SU-DHL-6 (cell line): Measurements from ENCODE around the gene ATP13A3.

Experiments
- H2AFZ ChIP-seq: fragments of 200-600 bp; sonication (generic); 2 replicates; pipeline ENCODE4 v1.6.1; 2014; ENCODE audit warnings: low read depth, mild to moderate bottlenecking, moderate library complexity, mixed read lengths, antibody characterized with exemption, low read length; ENCODE audit not compliant: severe bottlenecking
- H3F3A ChIP-seq: fragments of 200-600 bp; shearing (Covaris generic); 2 replicates; pipeline ENCODE4 v1.6.0; 2016; ENCODE audit warnings: antibody characterized with exemption, mild to moderate bottlenecking; ENCODE audit not compliant: insufficient read depth
- H3K27ac ChIP-seq: fragments of 200-600 bp; sonication (generic); 2 replicates; pipeline ENCODE4 v1.5.1; 2016; ENCODE audit warnings: low read depth, mild to moderate bottlenecking, low read length, moderate library complexity, mixed read lengths
- H3K27me3 ChIP-seq: fragments of 200-600 bp; sonication (generic), shearing (Covaris generic); 2 replicates; pipeline ENCODE4 v1.6.0; 2014; ENCODE audit warnings: mild to moderate bottlenecking, low read length
- H3K36me3 ChIP-seq: fragments of 200-600 bp; sonication (generic); 2 replicates; pipeline ENCODE4 v1.6.1; 2014; ENCODE audit warnings: mild to moderate bottlenecking, low read length, mixed read lengths
- H3K4me2 ChIP-seq: fragments of 300-600, 200-600 bp; shearing (Covaris generic), sonication (generic); 2 replicates; pipeline ENCODE4 v1.6.0; 2014; ENCODE audit warnings: low read length, low read depth, mild to moderate bottlenecking; ENCODE audit not compliant: poor library complexity, severe bottlenecking
- H3K4me3 ChIP-seq: fragments of 200-600 bp; sonication (generic); 2 replicates; pipeline ENCODE4 v1.5.1; 2014; ENCODE audit warnings: antibody characterized with exemption, low read length, mild to moderate bottlenecking, mixed read lengths; ENCODE audit not compliant: insufficient read depth, poor library complexity, severe bottlenecking
- H3K79me2 ChIP-seq: fragments of 200-600 bp; sonication (generic); 2 replicates; pipeline ENCODE4 v1.6.1; 2014; ENCODE audit warnings: mild to moderate bottlenecking, low read length, moderate library complexity; ENCODE audit not compliant: insufficient read depth
- H3K9ac ChIP-seq: fragments of 200-600 bp; sonication (generic); 2 replicates; pipeline ENCODE4 v1.7.0; 2014; ENCODE audit warnings: mild to moderate bottlenecking, low read length
- H3K9me2 ChIP-seq: fragments of 200-600 bp; sonication (generic); replicated peaks from 2 replicates; pipeline ENCODE4 v1.6.1; 2014; ENCODE audit warnings: low read length; ENCODE audit not compliant: insufficient read depth
- H3K9me3 ChIP-seq: fragments of 200-600 bp; sonication (generic); 2 replicates; pipeline ENCODE4 v1.6.1; 2014; ENCODE audit warnings: low read length, mixed read lengths; ENCODE audit not compliant: insufficient read depth
- H4K20me1 ChIP-seq: fragments of 200-600 bp; sonication (generic); 2 replicates; pipeline ENCODE4 v1.6.1; 2014; ENCODE audit warnings: low read depth, mild to moderate bottlenecking, antibody characterized with exemption, low read length, moderate library complexity, mixed read lengths
- EZH2phosphoT487 ChIP-seq: fragments of 200-600 bp; sonication (generic), shearing (Covaris generic); conservative IDR thresholded peaks from 2 replicates; pipeline ENCODE4 v1.6.1; 2018; ENCODE audit warnings: mild to moderate bottlenecking, antibody characterized with exemption, low read length, moderate library complexity, mixed read lengths
- TF ChIP-seq, protein P1 (sequence below): fragments of 200-600 bp; sonication (generic); IDR thresholded peaks from one replicate; pipeline ENCODE4 v1.5.1; 2017; ENCODE audit warnings: antibody characterized with exemption, mild to moderate bottlenecking, low read length, moderate library complexity; ENCODE audit not compliant: insufficient read depth, poor library complexity, severe bottlenecking

ATP13A3 gene

DNA sequence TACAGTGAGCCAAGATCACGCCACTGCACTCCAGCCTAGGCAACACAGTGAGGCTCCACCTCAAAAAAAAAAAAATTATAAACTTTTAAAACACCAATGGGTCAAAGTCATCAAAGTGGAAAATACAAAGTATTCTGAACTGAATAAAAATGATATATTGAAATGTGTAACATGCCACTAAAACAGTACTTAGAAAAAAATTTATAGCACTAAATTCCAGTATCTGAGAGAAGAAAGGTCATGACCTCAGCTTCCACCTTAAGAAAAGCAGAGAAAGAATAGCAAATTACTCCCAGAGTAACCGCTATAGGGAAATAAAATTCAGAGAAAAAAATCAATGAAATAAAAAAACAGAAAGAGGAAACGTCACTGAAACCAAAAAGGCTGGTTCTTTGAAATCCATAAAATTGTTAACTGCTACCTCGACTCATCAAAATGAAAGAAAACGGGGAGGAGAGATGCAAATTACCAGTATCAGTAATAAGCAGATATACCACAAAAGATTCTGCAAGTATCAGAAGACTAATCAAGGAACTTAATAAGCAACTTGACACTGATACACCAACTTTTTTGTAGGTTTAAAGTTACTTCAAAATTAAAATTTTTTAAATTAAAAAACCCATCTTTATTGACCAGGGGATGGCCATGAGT is 20.8 kb downstream of the ATP13A3 start:
- H3K9ac ChIP-seq: no peak overlapping the region
- no peak overlapping the region for H2AFZ ChIP-seq
- peaks cover 21% of the 10 kb centered on the region for H4K20me1 ChIP-seq
- 0 out of 2 replicates have a peak, but pooled peaks cover 10% of the 10 kb centered on the region for H3F3A ChIP-seq
- no peak for TF ChIP-seq EZH2phosphoT487
- TF ChIP-seq, protein P1, sequence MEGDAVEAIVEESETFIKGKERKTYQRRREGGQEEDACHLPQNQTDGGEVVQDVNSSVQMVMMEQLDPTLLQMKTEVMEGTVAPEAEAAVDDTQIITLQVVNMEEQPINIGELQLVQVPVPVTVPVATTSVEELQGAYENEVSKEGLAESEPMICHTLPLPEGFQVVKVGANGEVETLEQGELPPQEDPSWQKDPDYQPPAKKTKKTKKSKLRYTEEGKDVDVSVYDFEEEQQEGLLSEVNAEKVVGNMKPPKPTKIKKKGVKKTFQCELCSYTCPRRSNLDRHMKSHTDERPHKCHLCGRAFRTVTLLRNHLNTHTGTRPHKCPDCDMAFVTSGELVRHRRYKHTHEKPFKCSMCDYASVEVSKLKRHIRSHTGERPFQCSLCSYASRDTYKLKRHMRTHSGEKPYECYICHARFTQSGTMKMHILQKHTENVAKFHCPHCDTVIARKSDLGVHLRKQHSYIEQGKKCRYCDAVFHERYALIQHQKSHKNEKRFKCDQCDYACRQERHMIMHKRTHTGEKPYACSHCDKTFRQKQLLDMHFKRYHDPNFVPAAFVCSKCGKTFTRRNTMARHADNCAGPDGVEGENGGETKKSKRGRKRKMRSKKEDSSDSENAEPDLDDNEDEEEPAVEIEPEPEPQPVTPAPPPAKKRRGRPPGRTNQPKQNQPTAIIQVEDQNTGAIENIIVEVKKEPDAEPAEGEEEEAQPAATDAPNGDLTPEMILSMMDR: no peak
- H3K27me3 ChIP-seq: no peaks in the 10 kb centered on the region
- no peaks in the 10 kb centered on the region for H3K9me2 ChIP-seq
- H3K9me3 ChIP-seq: no peaks in the 10 kb centered on the region
- H3K79me2 ChIP-seq: peaks cover 99% of the 10 kb centered on the region
- peaks cover 8% of the 10 kb centered on the region; the same call in 1 of the 2 replicates for H3K36me3 ChIP-seq
- no peak overlapping the region for H3K4me2 ChIP-seq
- H3K4me3 ChIP-seq: no peak overlapping the region
- H3K27ac ChIP-seq: no peak overlapping the region; the same call in 1 of the 2 replicates

DNA sequence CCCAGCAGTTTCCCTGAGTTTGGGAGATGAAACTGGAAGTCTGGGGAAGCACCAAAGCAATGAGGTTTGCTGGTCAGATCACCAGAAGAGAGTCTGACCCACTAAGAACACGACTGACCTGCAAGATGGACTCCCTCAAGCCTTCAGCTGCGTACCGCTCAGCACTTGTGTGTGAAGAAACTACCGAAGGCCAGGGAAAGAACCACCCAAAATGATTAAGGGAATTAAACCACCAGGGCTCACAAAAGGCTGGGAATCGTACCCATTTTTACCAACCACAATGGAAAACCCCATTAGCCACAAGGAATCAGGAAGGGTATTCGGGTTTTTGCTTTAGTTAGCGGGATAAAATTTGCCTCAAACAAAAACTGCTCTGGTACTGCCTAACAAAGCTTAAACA is 21.6 kb downstream of the ATP13A3 start:
- Histone ChIP-seq H3K4me2 (no peak overlapping the region), H3K4me3 (no peak overlapping the region), H4K20me1 (peaks cover 21% of the 10 kb centered on the region), H3K27ac (no peak overlapping the region), H3F3A (0 out of 2 replicates have a peak, but pooled peaks cover 10% of the 10 kb centered on the region), H3K9me2 (no peaks in the 10 kb centered on the region), H3K36me3 (peaks cover 9% of the 10 kb centered on the region; the same call in 1 of the 2 replicates), H3K79me2 (peaks cover 93% of the 10 kb centered on the region), H2AFZ (no peak overlapping the region), H3K9me3 (no peaks in the 10 kb centered on the region), H3K9ac (no peak overlapping the region), H3K27me3 (no peaks in the 10 kb centered on the region)
- TF ChIP-seq, protein P1: no peak

DNA sequence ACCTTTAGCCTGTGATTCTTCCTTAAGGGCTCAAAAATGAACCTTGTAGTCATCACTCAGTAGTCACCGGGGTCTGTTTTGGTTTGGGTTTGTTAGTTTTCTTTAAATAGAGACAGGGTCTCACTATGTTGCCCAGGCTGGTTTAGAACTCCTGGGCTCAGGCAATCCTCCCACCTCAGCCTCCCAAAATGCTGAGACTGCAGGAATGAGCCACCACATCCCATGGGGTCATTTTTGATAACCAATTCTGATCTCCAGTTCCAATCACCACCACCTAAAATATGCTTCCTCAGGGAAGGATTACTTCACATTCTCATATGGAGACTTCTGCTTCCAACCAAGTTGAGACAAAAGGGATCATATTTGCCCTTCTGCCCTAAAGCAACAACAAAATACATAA is 22.1 kb downstream of the ATP13A3 start:
- no peaks in the 10 kb centered on the region for H3K9me3 ChIP-seq
- no peak overlapping the region for H3K27ac ChIP-seq
- no peak overlapping the region for H3K9ac ChIP-seq
- H3K4me2 ChIP-seq: no peak overlapping the region
- H3F3A ChIP-seq: 0 out of 2 replicates have a peak, but pooled peaks cover 10% of the 10 kb centered on the region
- no peak overlapping the region for H3K4me3 ChIP-seq
- H2AFZ ChIP-seq: no peak overlapping the region
- H3K9me2 ChIP-seq: no peaks in the 10 kb centered on the region
- peaks cover 88% of the 10 kb centered on the region for H3K79me2 ChIP-seq
- TF ChIP-seq, protein P1: no peak
- TF ChIP-seq EZH2phosphoT487: no peak
- H3K36me3 ChIP-seq: peaks cover 12% of the 10 kb centered on the region; the same call in 1 of the 2 replicates
- H3K27me3 ChIP-seq: no peaks in the 10 kb centered on the region
- H4K20me1 ChIP-seq: peaks cover 21% of the 10 kb centered on the region
